ENCODE results near the gene PRKRA.

DNA sequence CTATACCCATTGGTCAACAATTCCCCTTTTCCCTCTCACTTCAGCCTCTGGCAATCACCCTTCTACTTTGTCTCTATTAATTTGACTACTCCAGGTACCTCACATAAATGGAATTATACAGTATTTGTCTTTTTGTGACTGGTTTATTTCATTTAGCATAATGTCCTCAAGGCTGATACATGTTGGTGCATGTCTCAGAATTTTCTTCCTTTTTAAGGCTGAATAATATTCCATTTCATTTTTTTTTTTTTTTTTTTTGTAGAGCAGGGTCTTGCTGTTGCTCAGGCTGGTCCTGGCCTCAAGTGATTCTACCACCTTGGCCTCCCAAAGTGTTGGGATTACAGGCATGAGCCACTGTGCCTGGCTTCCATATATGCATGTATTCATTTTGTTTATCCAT, 25.5 kb upstream of the PRKRA start:
- no peak for TF ChIP-seq POLR2AphosphoS5 (IDR thresholded peaks at IDR 0.05)
- TF ChIP-seq, protein P1, sequence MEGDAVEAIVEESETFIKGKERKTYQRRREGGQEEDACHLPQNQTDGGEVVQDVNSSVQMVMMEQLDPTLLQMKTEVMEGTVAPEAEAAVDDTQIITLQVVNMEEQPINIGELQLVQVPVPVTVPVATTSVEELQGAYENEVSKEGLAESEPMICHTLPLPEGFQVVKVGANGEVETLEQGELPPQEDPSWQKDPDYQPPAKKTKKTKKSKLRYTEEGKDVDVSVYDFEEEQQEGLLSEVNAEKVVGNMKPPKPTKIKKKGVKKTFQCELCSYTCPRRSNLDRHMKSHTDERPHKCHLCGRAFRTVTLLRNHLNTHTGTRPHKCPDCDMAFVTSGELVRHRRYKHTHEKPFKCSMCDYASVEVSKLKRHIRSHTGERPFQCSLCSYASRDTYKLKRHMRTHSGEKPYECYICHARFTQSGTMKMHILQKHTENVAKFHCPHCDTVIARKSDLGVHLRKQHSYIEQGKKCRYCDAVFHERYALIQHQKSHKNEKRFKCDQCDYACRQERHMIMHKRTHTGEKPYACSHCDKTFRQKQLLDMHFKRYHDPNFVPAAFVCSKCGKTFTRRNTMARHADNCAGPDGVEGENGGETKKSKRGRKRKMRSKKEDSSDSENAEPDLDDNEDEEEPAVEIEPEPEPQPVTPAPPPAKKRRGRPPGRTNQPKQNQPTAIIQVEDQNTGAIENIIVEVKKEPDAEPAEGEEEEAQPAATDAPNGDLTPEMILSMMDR (IDR thresholded peaks at IDR 0.05; ENCODE audit: poor library complexity, severe bottlenecking): no peak
- no peak for TF ChIP-seq EZH2 (IDR thresholded peaks at IDR 0.05; ENCODE audit: borderline replicate concordance, insufficient read depth, low read length, poor library complexity, severe bottlenecking)
